NCI-H2107 (cell line): ENCODE results near the gene SPINK9.
"Not testable (repeated sequence)": the region's sequence is repeated elsewhere in the genome, so short reads cannot be mapped to it uniquely, and the experiment has no call there.

Experiments used
- DNase-seq: peaks from one replicate; lab custom pipeline; 2025; lab: John Stamatoyannopoulos, UW

The SPINK9 gene

GRCh38 chr5:148335259-148335658 lies at the start of gene SPINK9:
TSS of gene SPINK9 (plus strand) at chr5:148335559. CDS start at chr5:148335614, 55 bp downstream.
- no peak for DNase-seq

- DNase-seq = no peak
Measured at GRCh38 chr5:148290271-148291195, 44.8 kb upstream of the SPINK9 start.

GRCh38 chr5:148297731-148298130 lies 37.6 kb upstream of the SPINK9 start:
- DNase-seq = no peak

GRCh38 chr5:148306446-148306845 lies 28.9 kb upstream of the SPINK9 start:
- DNase-seq = no peak

- no peak for DNase-seq
Measured at GRCh38 chr5:148309019-148309418, 26.3 kb upstream of the SPINK9 start.

- no peak for DNase-seq
Measured at GRCh38 chr5:148309746-148310145, 25.6 kb upstream of the SPINK9 start.

- no peak for DNase-seq
Measured at GRCh38 chr5:148311484-148311883, 23.9 kb upstream of the SPINK9 start.

- DNase-seq = no peak
Measured at GRCh38 chr5:148312153-148312552, 23.2 kb upstream of the SPINK9 start, which contains the start of gene SPINK7. TSS of gene SPINK7 (plus strand) at chr5:148312423. CDS start at chr5:148312484, 61 bp downstream.

- DNase-seq = no peak
Measured at GRCh38 chr5:148314187-148314586, 21.2 kb upstream of the SPINK9 start.

GRCh38 chr5:148314731-148315130 lies 20.6 kb upstream of the SPINK9 start:
- DNase-seq = no peak

- not testable (repeated sequence) for DNase-seq
Measured at GRCh38 chr5:148320011-148320963, 15.1 kb upstream of the SPINK9 start.

- DNase-seq = no peak
Measured at GRCh38 chr5:148333262-148333849, 2.0 kb upstream of the SPINK9 start.

- no peak for DNase-seq
Measured at GRCh38 chr5:148336704-148337435, 1.5 kb downstream of the SPINK9 start.

- DNase-seq = no peak
Measured at GRCh38 chr5:148342371-148343045, 7.1 kb downstream of the SPINK9 start.

GRCh38 chr5:148343046-148343407 lies 7.7 kb downstream of the SPINK9 start:
- DNase-seq = no peak

- DNase-seq = no peak
Measured at GRCh38 chr5:148343603-148344487, 8.5 kb downstream of the SPINK9 start.

- no peak for DNase-seq
Measured at GRCh38 chr5:148347706-148348105, 12.3 kb downstream of the SPINK9 start.

- no peak for DNase-seq
Measured at GRCh38 chr5:148352696-148353095, 17.3 kb downstream of the SPINK9 start.

- no peak for DNase-seq
Measured at GRCh38 chr5:148353634-148354033, 18.3 kb downstream of the SPINK9 start.

- no peak for DNase-seq
Measured at GRCh38 chr5:148364343-148364742, 29.0 kb downstream of the SPINK9 start.
